CD4-positive, alpha-beta T cell treated with Interleukin-6 at 100 ng/mL for 8 hours (primary cell): ENCODE measurements around the gene NAIF1.
"Not testable (repeated sequence)": the region's sequence is repeated elsewhere in the genome, so short reads cannot be mapped to it uniquely, and the experiment has no call there.

ENCODE experiments used
- DNase-seq: peaks from one replicate; pipeline ENCODE4 v3.0.0-alpha.2; 2020; ENCODE audit warnings: mixed read lengths, low spot score

NAIF1 gene

GRCh38 chr9:128087262-128087661, 20.1 kb upstream of the NAIF1 start:
- DNase-seq: no peak

- no peak for DNase-seq
Measured at GRCh38 chr9:128085943-128086342, 18.8 kb upstream of the NAIF1 start.

GRCh38 chr9:128084746-128085145, 17.6 kb upstream of the NAIF1 start:
- DNase-seq: no peak

GRCh38 chr9:128082151-128082550, 15.0 kb upstream of the NAIF1 start:
- no peak for DNase-seq

- no peak for DNase-seq
Measured at GRCh38 chr9:128081056-128081455, 13.9 kb upstream of the NAIF1 start.

GRCh38 chr9:128080206-128080605, 13.1 kb upstream of the NAIF1 start:
- DNase-seq: no peak

- no peak for DNase-seq
Measured at GRCh38 chr9:128078504-128079434, 11.6 kb upstream of the NAIF1 start.

GRCh38 chr9:128077847-128078503, 10.9 kb upstream of the NAIF1 start:
- DNase-seq: no peak

GRCh38 chr9:128073253-128073886, 6.2 kb upstream of the NAIF1 start:
- no peak for DNase-seq

- peak; percentile 52 for DNase-seq
Measured at GRCh38 chr9:128072144-128073021, 5.3 kb upstream of the NAIF1 start.

- not testable (repeated sequence) for DNase-seq
Measured at GRCh38 chr9:128071475-128071874, 4.4 kb upstream of the NAIF1 start.

GRCh38 chr9:128070874-128071273, 3.8 kb upstream of the NAIF1 start:
- no peak for DNase-seq

GRCh38 chr9:128068386-128069205, 1.5 kb upstream of the NAIF1 start:
- peak; percentile 5 for DNase-seq

GRCh38 chr9:128067645-128068385, 695 bp upstream of the NAIF1 start, which contains the start of gene SLC25A25:
Gene SLC25A25, plus strand, starts transcription at chr9:128068232. Its CDS starts 88 bp downstream, at chr9:128068320.
- DNase-seq: peak; percentile 100

GRCh38 chr9:128065907-128066712, 1.0 kb downstream of the NAIF1 start:
- DNase-seq: no peak

- no peak for DNase-seq
Measured at GRCh38 chr9:128062846-128063831, 4.0 kb downstream of the NAIF1 start.

GRCh38 chr9:128062279-128062678, 4.8 kb downstream of the NAIF1 start:
- DNase-seq: no peak
